ENCODE data around the gene BTBD6. TPM values are rescaled to one million over a fixed set of nuclear protein-coding genes. Genes with fewer than 3 reads are reported as not detected.

Gene BTBD6
- total and polyA plus RNA-seq, 2 of the 8 experiments (the other 6 are each of a cell fraction or from before 2014, with no cell fraction given): 10.1 to 10.2 TPM

DNA sequence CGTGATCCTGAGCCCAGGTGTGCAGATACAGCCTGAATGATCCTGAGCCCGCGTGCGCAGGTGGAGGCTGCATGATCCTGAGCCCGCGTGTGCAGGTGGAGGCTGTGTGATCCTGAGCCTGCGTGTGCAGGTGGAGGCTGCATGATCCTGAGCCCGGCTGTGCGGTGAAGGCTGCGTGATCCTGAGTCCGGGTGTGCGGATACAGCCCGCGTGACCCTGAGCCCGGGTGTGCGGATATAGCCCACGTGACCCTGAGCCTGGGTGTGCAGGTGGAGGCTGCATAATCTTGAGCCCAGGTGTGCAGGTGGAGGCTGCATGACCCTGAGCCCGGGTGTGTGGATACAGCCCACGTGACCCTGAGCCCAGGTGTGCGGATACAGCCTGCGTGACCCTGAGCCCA is 32.2 kb downstream of the BTBD6 start:
- Histone ChIP-seq H4K8ac (ENCODE audit: extremely low read depth, insufficient read depth, low read length) (no peak overlapping the region), H2BK12ac (ENCODE audit: low read depth, low read length) (no peak overlapping the region), H4K5ac (ENCODE audit: insufficient read length, low read depth, low read length) (no peak overlapping the region), H3K23ac (ENCODE audit: insufficient read length) (no peak overlapping the region), H3K9me3 (ENCODE audit: insufficient read depth in 2 of 2, low read depth in 1 of 2, low read length in 1 of 2) (no peaks in the 10 kb centered on the region), H3K36me3 (ENCODE audit: control insufficient read depth in 2 of 4, insufficient read depth in 4 of 4, low read length in 3 of 4) (no peaks in the 10 kb centered on the region), H3K23me2 (ENCODE audit: low read depth, low read length) (no peaks in the 10 kb centered on the region), H2AK5ac (ENCODE audit: low read depth, low read length) (no peak overlapping the region), H3K18ac (ENCODE audit: extremely low read depth, low read length) (no peak overlapping the region), H3K4ac (replicated peaks; ENCODE audit: insufficient read length, low read depth, low read length) (no peak overlapping the region), H2AFZ (ENCODE audit: low read length) (no peak overlapping the region), H3K4me1 (replicated peaks in 1 of 4; ENCODE audit: control insufficient read depth in 3 of 4, insufficient read depth in 4 of 4, low read length in 3 of 4) (peaks cover 0 to 5% (median 3%) of the 10 kb centered on the region in 4 experiments; a peak in 4 of 7 replicates), H4K91ac (replicated peaks; ENCODE audit: insufficient read length, low read length) (no peak overlapping the region), H3K79me2 (ENCODE audit: control insufficient read depth in 1 of 2, insufficient read depth in 2 of 2, low read length in 2 of 2) (peaks cover 0 to 12% of the 10 kb centered on the region in 2 experiments; a peak in 1 of 4 replicates), H3K4me2 (ENCODE audit: insufficient read depth in 1 of 2, low read depth in 2 of 2, low read length in 2 of 2) (no peak overlapping the region), H3K14ac (ENCODE audit: insufficient read length) (no peak overlapping the region), H3K56ac (replicated peaks; ENCODE audit: insufficient read length, low read depth, low read length) (no peak overlapping the region), H3K4me3 (ENCODE audit: extremely low read depth in 1 of 4, insufficient read depth in 2 of 4, low read depth in 3 of 4, low read length in 4 of 4) (no peak overlapping the region), H4K20me1 (replicated peaks in 1 of 2; ENCODE audit: control insufficient read depth in 1 of 2, insufficient read depth in 2 of 2, low read length in 2 of 2) (peaks cover 3 to 9% of the 10 kb centered on the region in 2 experiments), H3K27ac (ENCODE audit: low read depth, low read length) (no peak overlapping the region), H2BK20ac (ENCODE audit: low read length) (no peak overlapping the region), H2BK15ac (ENCODE audit: low read length) (no peak overlapping the region), H3K9ac (replicated peaks in 1 of 4; ENCODE audit: extremely low read depth in 1 of 4, low read depth in 3 of 4, low read length in 3 of 4) (no peak overlapping the region), H3K79me1 (ENCODE audit: low read depth, low read length) (peaks cover 8% of the 10 kb centered on the region; the same call in 1 of the 2 replicates), H2BK120ac (replicated peaks; ENCODE audit: low read depth, low read length) (no peak overlapping the region), H2BK5ac (ENCODE audit: low read depth, low read length) (no peak overlapping the region), H3K27me3 (replicated peaks in 1 of 4; ENCODE audit: control insufficient read depth in 3 of 4, extremely low read depth in 1 of 4, insufficient read depth in 3 of 4, low read length in 3 of 4) (no peaks in the 10 kb centered on the region)
- no peak for DNase-seq (ENCODE audit: low read depth in 1 of 2, low spot score in 2 of 2)
- no peak for TF ChIP-seq EP300 (IDR thresholded peaks at IDR 0.05; ENCODE audit: borderline replicate concordance in 1 of 2, low read depth in 2 of 2, low read length in 2 of 2)
- FAIRE-seq: no peak
- CTCF ChIA-PET (ENCODE audit: partially characterized antibody): interaction anchor here (0.6 to 2.0 kb wide), 6 partner anchors 10 to 464 kb away, joined by 3 to 9 read pairs (median 3); no protein-coding TSS in a partner anchor
- POLR2A ChIA-PET (ENCODE audit: partially characterized antibody): interaction anchor here (0.8 kb wide), 1 partner anchor 20 kb away, joined by 3 read pairs; the partner anchor contains the start of gene BRF1
- 85% methylated on average over 21 of the region's 21 CpGs; no CpG with 5 or more reads in 1 of the 2 experiments for WGBS, 2 experiments (ENCODE audit: extremely low coverage in 1 of 2, insufficient coverage in 1 of 2, insufficient read length in 1 of 2, insufficient replicate concordance in 2 of 2, low coverage in 1 of 2, low lambda C conversion rate in 2 of 2, missing lambda C conversion rate in 1 of 2)

Data from H1 (cell line).